ENCODE measurements around the gene SOD3.

SOD3 gene

DNA sequence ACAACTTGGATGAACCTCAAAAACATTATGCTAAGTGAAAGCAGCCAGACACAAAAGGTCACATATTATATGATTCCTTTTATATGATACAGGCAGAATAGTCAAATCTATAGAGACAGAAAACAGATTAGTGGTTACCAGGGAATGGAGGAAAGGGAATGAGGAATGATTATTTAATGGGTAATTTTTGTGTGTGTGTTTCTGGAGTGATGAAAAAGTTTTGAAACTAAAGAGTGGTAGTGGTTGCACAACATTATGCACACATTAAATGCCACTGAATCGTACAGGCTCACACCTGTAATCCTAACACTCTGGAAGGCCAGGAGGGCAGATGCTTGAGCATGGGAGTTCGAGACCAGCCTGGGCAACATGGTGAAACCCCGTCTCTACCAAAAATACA lies 19.6 kb upstream of the SOD3 start:
- DNase-seq, result no peak

DNA sequence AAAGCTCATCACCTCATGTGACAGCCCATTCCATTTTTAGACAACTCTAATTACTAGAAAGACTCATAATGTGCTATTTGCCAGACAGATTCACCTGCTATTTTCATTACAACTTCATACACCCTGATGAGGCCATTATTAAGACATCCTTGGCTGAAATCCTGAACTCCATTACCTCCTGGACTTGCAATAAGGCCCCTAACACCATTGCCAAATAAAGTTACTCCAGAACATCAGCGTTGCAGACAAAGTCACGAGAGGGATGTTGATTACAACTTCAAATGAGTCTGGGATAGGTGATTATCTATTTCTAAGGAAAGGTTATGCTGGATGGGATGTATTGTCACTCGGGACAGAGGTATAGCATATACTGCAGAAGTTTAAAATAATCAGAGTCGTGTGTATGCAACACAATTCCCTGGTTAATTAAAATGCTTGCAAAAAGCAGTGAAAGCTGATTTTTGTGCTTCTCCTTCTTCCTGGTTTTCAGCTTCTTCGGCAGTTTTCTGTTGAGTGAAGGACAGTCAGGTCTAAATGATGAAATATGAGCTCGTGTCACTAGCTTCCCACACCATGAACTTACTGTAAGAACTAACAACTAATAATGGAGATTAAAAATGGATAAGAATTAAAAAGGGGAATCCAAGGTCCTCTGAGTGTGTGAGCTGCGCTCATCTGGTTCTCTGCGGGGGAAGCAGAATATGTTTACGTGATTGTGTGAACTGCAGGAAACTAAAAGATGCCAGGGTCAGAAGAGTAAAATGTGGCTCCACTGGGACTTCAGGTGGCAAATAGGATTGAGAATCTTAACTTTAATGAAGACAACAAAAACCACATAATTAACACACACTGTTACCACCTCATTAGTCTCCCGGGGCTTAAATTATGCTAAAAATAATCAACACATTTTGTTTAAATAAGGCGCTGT lies 17.6 kb upstream of the SOD3 start:
- DNase-seq, result no peak

DNA sequence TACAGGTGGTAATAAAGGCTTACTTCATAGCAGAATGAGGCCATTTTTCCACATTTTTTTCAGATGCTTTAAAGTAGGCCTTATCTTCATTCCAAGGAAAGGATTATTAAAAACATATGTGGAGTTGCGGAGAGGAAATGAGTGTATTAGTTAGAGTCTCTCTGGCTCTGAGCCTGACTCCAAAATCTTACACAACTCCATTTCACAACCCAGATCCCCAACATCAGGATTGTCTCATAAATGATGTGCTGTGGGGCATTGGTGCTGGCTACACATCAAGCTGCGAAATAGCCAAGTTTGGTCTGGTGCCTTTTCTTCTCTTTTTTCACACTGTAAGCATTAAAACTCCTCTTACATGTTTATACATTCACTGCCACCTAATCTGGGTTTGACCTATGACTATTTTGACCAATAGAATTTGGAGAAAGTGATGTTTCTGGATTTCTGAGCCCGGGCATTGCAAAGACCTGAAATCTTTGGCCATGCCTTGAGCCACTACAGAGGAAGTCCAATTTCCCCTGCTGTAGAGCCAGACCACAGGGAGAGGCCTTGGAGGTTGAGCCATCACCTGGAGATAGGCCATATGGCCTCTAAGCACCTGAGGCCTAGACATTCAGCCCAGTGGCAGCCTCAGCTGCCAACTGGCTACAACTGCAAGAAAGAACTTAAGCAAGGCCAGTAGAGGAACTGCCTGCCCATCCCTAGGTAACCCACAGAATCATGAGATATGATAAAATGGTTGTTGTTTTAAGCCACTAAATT lies 16.7 kb upstream of the SOD3 start:
- DNase-seq, result no peak

DNA sequence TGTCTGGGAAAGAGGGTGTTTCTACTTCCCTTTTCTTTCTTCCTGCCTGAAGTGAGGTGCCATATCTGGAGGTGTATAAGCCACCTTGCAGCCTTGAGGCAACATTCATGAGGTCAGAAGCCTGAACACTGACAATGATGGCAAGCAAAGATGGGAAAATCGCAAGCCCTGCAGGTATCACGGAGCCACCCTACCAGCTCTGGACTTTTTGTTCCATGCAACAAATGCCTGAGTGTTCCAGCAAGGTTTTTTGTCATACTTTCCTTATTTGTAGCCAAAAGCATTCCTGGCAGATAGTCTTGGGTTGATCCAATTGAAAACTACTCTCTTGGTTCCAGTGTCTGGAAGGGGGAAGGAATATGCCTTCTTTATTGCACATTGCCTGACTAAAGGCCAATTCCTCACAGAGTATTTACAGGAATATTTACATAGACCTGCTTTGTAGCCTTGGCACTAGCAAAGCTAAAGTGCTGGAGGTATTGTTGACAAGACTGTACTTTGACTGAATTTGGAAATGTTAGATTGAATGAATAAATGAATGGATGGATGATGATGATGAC lies 14.4 kb upstream of the SOD3 start:
- DNase-seq, result no peak

DNA sequence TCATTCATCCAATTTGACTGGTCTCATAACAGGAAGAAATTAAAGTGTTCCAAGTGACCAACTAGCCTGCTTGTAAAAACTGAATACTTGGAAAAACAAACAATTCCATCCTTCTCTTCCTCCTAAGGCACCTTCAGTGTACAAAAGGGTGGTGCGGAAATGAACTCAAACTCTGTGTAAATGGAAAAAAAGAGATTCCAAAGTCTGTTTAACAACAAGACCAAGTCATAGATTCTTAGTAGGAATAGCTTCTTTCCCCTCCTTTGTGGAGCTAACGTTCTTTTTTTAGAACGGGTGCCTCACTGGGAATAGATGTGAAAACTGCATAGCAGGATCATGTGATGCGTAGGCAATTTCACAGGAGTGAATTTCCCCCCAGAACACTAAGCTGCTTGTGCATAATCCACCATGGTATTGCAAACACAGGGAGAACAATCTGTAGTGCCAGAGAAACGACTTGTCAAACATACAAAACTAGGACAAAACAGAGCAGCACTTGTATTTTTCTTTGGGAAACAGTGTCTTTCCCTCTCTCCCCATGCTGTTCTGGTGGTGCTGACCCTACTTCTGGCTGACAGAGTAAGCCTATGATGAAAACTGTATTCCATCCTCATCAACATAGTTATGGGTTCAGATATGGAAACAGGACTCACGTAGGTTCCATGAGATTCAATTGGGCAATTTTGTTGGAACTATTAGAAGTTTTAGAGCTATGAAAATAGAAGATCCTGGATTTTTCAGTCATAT lies 13.2 kb upstream of the SOD3 start:
- no peak for DNase-seq

DNA sequence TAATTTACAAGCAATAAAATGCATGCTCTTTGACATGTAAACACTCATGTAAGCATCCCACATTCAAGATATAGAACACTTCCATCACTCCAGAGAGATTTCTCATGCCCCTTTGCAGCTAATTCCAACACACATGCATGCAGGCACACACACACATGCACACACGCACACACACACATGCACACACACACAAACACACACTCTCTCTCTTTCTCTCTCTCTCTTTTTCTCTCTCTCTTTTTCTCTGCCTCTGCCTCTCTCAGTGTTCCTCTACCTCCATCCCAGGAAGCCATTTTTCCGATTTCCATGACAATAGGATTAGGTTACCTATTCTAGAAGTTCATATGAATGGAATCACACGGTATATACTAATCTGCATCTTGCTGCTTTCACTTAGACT lies 11.9 kb upstream of the SOD3 start:
- no peak for DNase-seq

DNA sequence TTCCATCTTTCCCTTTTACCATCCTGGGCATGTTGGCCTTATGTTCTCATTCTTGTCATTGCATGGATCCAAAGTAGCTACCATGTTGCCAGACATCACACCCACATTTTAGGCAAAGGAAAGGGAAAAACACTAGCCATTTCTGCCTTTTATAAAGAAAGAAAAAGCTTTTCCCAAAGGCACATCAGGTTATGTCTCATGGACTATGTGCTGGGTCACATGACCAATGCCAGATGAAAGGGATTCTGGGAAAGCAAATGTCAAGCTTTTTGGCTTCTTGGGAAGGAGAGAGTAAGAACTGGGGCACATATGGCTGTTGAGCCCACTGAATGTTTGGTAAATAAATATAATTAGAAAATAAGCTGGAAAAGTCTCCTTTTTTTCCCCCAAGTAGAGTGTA lies 4.3 kb upstream of the SOD3 start:
- no peak for DNase-seq

DNA sequence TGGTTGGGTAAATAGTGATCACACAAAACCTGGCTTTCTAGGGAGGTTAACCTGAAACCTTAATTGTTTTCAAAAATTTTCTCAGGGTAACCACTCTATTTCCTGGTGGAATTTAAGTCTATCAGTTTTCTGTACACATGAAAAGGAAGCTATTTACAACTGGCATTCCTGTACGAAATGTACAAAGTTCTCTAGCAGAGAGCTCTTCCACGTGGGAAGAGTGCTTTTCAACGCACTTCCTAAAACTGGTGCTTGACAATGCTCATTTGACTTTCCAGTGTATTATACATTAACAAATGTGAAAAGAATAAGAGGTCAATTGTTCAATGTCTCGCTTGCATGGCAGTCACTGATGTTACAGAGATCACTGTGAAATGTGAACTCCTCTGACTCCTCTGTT lies 2.8 kb upstream of the SOD3 start:
- no peak for DNase-seq

DNA sequence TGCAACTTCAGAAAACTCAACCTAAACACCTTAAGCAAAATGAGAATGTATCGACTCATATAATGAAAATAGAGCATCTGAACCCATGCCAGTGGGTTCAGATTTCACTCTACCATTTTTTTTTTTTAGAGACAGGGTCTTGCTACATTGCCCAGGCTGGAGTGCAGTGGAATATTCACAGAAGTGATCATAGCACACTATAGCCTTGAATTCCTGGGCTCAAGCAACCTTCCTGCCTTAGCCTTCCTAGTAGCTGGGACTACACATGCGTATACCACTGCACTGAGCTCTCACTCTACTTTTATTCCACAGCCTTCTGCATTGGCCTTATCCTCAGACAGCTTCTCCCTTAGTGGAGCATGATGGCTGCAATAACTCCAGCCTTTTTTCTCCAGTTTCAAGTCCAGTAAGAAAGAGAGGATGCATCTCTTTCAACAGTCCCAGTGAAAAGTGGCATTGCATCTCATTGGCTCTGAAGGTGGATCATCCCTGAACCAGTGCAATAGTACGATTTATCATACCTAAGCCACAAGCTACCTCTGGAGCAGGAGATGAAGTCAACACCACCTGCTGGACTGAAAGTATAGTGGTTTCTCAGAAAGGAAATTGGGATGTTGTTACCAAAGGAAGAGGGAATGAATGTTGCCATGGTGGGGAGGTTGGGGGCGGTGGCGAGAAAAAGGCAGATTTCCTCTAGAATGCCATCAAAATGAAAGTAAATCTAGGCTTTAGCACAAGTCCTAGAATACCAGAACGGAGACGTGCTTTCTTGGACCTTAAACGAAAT lies 2.0 kb upstream of the SOD3 start:
- DNase-seq, result no peak

DNA sequence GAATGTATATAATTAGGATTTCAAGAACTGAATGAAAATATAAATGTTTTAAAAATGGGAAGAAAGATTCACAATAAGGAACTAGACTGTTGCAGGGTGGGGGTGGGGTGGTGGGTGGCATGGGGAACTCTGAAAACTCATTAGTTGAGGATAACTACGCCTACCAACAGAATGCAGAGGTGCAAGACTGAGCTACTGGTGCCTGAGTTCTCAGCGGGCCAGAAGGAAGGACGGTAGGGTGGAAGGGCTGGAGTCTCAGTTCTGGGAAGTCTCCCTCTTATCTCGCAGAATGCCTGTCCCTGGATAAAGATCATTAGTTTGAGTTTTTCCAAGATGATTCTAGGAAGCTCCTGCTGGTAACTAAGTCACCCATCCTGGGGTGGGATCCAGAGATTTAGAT lies 1.3 kb upstream of the SOD3 start:
- no peak for DNase-seq

DNA sequence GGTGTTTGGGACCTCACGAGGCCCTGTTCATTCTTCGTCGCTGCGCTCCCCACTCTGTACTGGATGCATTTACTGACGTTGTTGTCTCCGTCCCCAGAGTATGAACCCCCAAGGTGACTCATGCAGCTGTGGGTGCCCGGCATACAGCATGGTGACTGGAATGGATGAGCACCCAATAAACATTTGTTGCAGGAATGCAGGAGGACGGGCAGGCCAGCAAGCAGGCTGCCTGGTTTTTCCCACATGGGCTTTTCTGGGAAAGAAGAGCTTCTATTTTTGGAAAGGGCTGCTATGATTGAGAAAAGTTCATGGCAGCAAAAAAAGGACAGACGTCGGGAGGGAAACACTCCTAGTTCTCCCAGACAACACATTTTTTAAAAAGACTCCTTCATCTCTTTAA lies 893 bp upstream of the SOD3 start:
- DNase-seq, result no peak

DNA sequence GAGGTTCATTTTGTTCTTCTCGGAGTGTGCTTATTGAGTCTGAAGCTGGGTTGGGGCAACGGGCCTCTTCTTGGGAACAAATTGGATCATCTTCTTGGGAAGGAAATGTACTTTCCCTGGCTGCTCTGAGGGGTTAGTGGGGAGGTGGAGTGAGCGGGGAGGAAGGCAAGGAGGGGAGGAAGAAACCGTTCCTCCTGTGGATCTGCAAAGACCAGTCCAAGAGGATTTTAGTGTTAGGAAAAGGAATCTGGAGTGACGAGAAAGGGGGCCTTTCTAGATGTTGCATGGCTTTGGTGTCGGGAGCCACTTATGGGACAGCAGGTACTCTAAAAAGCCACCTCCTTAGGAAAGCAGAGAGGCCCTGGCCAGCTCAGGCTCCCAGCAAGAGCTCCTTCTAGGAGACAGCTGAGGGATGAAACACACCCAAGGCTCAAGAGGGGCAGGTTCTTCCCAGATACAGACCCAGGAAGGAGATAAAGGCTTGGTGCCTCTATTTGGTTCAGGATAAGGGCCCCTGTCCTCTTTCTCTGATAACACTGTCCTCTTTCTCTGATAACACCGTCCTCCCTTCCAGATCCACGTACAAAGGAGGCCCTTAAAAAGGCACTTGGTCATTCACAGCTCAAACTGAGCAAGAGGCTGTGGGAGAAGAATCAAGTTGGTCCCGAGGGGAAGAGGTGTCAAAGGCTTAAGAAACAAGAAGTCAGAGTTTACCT lies 451 bp downstream of the SOD3 start:
- DNase-seq, result peak; percentile 9

DNA sequence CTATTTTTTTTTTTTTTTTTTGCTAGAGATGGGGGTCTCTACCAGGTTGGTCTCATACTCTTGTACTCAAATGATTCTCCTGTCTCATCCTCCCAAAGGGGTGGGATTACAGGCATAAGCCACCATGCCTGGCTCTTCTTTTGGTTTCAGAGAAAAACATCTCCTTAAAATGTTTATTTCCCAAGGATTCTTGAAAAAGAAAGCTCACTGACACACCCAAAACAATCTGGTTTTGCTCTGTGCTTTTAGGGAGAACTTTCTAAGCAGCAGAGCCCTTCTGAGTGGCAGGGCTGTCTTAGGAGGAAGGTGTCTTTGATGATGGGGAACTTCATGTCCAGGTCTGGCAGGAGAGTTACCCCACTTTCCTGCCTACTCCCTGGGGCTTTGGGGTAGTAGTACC lies 1.2 kb downstream of the SOD3 start:
- DNase-seq, result no peak

DNA sequence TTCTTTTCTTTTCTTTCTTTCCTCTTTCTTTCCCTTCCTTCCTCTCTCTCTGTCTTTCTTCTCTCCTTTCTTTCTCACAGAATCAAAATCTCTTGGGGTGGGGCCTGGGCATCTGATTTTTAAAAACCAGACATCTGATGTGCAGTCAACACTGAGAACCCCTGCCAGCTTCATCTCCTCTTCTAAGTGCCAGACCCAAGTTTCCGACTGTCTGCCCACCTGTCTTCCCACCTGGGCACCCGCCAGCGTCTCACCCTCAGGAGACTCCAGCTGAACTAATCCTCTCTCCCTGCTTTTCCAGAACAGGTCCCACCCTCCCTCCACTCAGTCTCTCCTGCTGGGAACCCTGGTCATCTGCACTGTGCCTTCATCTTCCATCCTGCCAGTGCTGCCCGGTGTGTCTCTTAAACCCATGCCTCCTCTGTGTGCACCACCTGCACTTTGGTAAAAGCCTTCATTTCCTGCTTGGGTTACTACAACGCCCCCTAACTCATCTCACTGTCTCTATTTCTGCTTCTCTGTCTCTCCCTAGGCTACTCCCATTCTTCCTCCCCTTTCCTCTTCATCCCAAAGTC lies 2.8 kb downstream of the SOD3 start:
- no peak for DNase-seq

DNA sequence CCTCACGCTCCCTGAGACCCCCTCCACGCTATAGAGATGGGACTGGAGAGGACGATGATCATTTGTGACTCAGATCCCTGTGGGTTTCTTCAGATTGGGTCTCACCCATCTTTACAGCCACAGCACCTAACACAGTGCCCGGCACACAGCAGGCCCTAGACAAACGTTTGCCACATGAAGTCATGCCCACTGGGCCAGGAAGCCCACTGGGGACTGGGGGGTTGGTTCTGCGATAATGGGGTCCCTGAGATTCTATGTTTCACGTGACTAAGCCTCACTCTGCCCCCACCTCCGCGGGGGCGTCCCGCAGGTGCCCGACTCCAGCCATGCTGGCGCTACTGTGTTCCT lies 3.8 kb downstream of the SOD3 start:
- no peak for DNase-seq

DNA sequence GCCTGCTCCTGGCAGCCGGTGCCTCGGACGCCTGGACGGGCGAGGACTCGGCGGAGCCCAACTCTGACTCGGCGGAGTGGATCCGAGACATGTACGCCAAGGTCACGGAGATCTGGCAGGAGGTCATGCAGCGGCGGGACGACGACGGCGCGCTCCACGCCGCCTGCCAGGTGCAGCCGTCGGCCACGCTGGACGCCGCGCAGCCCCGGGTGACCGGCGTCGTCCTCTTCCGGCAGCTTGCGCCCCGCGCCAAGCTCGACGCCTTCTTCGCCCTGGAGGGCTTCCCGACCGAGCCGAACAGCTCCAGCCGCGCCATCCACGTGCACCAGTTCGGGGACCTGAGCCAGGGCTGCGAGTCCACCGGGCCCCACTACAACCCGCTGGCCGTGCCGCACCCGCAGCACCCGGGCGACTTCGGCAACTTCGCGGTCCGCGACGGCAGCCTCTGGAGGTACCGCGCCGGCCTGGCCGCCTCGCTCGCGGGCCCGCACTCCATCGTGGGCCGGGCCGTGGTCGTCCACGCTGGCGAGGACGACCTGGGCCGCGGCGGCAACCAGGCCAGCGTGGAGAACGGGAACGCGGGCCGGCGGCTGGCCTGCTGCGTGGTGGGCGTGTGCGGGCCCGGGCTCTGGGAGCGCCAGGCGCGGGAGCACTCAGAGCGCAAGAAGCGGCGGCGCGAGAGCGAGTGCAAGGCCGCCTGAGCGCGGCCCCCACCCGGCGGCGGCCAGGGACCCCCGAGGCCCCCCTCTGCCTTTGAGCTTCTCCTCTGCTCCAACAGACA lies 4.4 kb downstream of the SOD3 start:
- DNase-seq, result no peak

DNA sequence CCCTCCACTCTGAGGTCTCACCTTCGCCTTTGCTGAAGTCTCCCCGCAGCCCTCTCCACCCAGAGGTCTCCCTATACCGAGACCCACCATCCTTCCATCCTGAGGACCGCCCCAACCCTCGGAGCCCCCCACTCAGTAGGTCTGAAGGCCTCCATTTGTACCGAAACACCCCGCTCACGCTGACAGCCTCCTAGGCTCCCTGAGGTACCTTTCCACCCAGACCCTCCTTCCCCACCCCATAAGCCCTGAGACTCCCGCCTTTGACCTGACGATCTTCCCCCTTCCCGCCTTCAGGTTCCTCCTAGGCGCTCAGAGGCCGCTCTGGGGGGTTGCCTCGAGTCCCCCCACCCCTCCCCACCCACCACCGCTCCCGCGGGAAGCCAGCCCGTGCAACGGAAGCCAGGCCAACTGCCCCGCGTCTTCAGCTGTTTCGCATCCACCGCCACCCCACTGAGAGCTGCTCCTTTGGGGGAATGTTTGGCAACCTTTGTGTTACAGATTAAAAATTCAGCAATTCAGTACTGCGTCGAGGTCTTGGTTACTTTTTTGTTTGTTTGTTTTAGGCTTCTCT lies 5.0 kb downstream of the SOD3 start:
- no peak for DNase-seq

DNA sequence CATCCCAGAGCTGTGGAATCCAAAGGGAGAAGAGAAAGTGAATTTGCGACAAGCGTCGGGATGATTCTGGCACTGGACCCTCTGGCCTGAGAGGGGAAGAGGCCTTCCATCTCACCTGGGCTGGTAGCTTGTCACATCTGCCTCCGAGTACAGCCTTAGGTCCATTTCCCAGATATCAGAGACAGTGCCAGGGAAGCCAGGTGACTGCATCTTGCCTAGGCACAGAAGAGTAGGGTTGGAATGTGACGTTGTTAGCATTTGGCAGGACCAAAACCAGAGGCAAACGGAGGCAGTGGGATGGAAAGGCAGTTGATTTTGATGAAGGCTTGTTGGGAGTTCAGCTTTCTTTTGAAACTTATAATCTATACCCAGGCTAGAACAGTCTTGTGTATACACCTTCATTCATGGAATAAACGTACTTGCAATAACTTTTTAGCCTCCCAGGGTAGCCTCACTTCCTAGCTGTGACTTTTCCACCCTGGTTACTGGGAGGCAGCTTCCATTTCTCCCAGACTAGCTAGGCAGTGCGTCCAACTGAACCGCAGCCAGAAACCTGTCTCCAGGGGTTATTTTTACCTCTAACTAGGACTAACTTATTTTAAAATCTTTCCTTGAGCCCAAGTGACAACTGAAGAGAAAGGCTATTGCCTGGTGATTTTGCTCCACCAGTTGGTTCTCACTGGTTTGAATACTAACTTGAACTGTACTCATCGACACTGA lies 5.9 kb downstream of the SOD3 start:
- no peak for DNase-seq

DNA sequence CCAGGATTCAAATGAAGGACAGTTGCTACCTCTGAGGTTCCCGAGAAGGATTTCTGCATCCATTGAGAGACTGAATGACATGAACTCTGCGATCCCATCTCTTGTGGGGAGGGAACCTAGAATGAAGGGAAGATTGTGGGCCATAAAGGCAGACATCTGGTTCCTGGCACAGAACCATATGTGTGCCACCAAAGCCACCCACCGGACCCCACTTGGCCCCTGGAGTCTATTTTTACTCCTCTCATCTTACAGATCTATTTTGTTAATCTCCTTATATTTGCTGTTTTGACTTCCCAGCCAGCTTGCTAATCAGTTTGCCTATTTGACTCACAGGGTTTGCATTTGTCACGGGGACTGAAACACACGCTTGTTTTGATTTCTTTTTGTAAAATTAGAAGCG lies 7.3 kb downstream of the SOD3 start:
- no peak for DNase-seq

DNA sequence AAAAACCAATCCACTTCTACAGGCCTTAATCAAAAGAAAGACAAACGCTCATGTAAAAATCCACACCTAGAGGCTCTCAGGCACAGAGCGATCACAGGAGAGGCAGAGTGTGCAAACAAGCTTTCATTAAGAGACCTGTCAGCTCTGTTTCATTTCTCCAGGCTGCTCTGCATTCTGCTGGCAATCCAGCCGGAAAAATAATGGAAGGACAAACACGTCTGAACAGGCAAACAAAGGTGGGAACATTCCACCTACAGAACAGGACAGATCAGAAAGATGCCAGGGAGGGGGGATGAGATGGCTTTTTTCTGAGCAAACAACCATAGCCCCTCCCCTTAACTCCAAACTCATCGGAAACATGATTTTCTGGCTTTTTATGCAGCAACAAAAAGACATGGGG lies 9.7 kb downstream of the SOD3 start:
- no peak for DNase-seq

Data from hematopoietic multipotent progenitor cell treated with erythropoietin and hydrocortisone succinate and interleukin-3 and kit ligand, for 6 days (in vitro differentiated cells).